ENCODE results near the gene ZFAND3. TPM values are rescaled to one million over a fixed set of nuclear protein-coding genes. Genes with fewer than 3 reads are reported as not detected.

ZFAND3 gene
- total RNA-seq, 1 experiment from 2014 or later = 75.0 TPM

DNA sequence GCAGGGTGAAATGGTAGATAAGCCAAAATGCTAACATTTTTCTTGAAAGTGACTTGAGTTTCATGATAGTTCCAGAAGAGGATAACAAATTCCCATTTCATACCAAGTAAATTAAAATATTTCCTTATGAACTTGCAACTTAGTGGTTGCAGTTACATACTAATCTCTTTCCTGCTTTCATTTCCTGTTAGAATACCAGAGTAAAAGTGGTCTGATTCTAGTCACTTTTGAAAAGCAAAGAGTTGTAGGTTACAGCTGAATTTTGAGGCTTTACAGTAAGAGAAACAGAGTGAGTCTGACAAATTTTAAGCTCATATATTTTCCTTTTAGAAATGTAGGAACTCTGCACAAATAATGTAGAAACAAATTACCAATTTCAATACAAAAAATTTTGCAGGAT, 117.4 kb downstream of the ZFAND3 start:
- no peak overlapping the region for H3K27ac Mint-ChIP-seq (ENCODE audit: unreplicated experiment)

DNA sequence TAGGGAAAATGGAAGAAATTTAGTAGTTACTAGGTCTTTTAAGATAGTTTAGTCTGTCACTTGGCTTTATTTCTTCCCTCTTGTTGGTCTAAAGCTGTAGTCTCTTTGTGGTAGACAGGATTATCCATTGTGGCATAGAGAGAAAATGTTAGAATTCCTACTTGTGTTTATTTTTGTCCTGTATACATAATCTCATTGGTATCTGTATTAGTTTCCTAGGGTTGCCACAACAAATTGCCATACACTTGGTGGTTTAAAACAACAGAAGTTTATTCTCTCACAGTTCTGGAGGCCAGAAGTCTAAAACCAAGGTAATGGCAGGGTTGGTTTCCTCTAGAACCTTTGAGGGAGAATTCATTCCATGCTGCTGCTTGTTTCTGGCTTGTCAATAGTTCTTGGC, 119.4 kb downstream of the ZFAND3 start:
- TF ChIP-seq, protein P1, sequence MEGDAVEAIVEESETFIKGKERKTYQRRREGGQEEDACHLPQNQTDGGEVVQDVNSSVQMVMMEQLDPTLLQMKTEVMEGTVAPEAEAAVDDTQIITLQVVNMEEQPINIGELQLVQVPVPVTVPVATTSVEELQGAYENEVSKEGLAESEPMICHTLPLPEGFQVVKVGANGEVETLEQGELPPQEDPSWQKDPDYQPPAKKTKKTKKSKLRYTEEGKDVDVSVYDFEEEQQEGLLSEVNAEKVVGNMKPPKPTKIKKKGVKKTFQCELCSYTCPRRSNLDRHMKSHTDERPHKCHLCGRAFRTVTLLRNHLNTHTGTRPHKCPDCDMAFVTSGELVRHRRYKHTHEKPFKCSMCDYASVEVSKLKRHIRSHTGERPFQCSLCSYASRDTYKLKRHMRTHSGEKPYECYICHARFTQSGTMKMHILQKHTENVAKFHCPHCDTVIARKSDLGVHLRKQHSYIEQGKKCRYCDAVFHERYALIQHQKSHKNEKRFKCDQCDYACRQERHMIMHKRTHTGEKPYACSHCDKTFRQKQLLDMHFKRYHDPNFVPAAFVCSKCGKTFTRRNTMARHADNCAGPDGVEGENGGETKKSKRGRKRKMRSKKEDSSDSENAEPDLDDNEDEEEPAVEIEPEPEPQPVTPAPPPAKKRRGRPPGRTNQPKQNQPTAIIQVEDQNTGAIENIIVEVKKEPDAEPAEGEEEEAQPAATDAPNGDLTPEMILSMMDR (IDR thresholded peaks at IDR 0.05; ENCODE audit: unreplicated experiment) = no peak
- Mint-ChIP-seq H3K4me1 (ENCODE audit: low read depth, unreplicated experiment) (peaks cover 9% of the 10 kb centered on the region), H3K27ac (ENCODE audit: unreplicated experiment) (no peak overlapping the region), H3K9me3 (ENCODE audit: low read depth, unreplicated experiment) (no peaks in the 10 kb centered on the region), H3K36me3 (ENCODE audit: insufficient read depth, unreplicated experiment) (no peaks in the 10 kb centered on the region), H3K27me3 (ENCODE audit: unreplicated experiment) (no peaks in the 10 kb centered on the region), H3K4me3 (ENCODE audit: low read depth, unreplicated experiment) (no peak overlapping the region)
- CTCF ChIA-PET = no interaction called here
- intact Hi-C loops (cut with micrococcal nuclease; ENCODE audit: unreplicated experiment) = no loop called here
- DNase-seq = no peak
- no TSS peak for BruUV-seq (replicated peaks)

More for the DNA sequence above, 117.4 kb downstream of the ZFAND3 start:
- TF ChIP-seq, protein P1 (IDR thresholded peaks at IDR 0.05; ENCODE audit: unreplicated experiment) = no peak
- H3K4me3 Mint-ChIP-seq (ENCODE audit: low read depth, unreplicated experiment) = no peak overlapping the region
- peaks cover 9% of the 10 kb centered on the region for H3K4me1 Mint-ChIP-seq (ENCODE audit: low read depth, unreplicated experiment)
- H3K27me3 Mint-ChIP-seq (ENCODE audit: unreplicated experiment) = no peaks in the 10 kb centered on the region
- CTCF ChIA-PET = no interaction called here
- no TSS peak for BruUV-seq (replicated peaks)
- H3K9me3 Mint-ChIP-seq (ENCODE audit: low read depth, unreplicated experiment) = no peaks in the 10 kb centered on the region
- peaks cover 7% of the 10 kb centered on the region for H3K36me3 Mint-ChIP-seq (ENCODE audit: insufficient read depth, unreplicated experiment)
- intact Hi-C loops (cut with micrococcal nuclease; ENCODE audit: unreplicated experiment) = no loop called here
- no peak for DNase-seq

DNA sequence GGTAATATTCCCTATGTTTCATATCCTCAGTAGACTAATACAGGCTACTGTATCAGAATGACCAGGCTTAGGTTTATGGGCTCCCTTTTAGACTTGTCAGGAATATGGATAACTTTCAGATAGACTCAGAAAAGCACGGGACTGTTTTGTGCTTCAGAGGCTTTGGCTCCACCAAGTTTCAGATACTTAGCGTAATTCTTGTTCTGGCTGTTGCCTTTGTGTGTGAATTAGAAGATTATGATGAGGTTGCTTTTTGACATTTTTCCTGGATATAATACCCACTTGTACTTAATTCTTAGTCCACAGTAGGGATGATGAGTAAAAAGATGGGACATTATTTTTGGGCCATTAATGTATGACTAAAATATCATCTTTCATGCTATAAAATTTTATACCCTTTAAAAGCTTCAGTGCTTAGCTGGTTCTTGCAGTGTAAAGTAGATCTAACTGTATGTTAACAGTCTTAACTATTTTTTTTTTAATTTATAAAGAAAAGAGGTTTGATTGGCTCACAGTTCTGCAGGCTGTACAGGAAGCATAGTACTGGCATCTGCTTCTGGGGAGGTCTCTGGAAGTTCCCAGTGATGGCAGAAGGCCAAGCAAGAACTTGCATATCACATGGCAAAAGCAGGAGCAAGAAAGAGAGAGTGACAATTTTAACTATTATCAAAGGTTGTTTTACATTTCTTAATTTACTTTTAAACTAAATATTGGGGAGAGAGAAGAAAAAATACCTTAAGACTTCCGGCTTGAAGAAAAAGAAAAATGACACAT, 120.7 kb downstream of the ZFAND3 start:
- DNase-seq = peak; percentile 13
- Mint-ChIP-seq H3K27ac (ENCODE audit: unreplicated experiment) (no peak overlapping the region), H3K4me1 (ENCODE audit: low read depth, unreplicated experiment) (peaks cover 9% of the 10 kb centered on the region), H3K27me3 (ENCODE audit: unreplicated experiment) (no peaks in the 10 kb centered on the region), H3K9me3 (ENCODE audit: low read depth, unreplicated experiment) (no peaks in the 10 kb centered on the region), H3K4me3 (ENCODE audit: low read depth, unreplicated experiment) (no peak overlapping the region), H3K36me3 (ENCODE audit: insufficient read depth, unreplicated experiment) (no peaks in the 10 kb centered on the region)
- no TSS peak for BruUV-seq (replicated peaks)
- CTCF ChIA-PET = interaction anchor here (0.6 kb wide), 1 partner anchor 38 kb away, joined by 5 read pairs; no protein-coding TSS in a partner anchor
- TF ChIP-seq, protein P1 (IDR thresholded peaks at IDR 0.05; ENCODE audit: unreplicated experiment) = no peak
- intact Hi-C loops (cut with micrococcal nuclease; ENCODE audit: unreplicated experiment) = no loop called here

DNA sequence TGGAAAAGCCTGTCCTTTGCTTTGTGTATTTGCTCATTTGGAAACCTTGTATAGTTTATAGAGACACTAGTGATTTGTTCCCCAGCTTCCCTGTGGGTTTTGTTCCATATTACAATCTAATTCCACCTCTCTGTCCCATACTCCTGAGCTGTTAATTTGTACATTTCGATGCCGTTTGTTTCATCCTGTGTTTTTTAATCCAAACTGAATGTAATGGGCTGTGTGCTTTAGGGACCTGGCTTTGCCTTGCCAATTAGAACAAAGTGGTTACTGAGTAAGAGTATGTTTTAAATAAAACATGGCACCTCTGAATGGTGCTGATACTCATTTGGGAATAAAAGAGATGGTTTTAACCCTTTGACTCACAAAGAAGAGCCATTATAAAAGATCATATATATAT, 122.3 kb downstream of the ZFAND3 start:
- H3K4me3 Mint-ChIP-seq (ENCODE audit: low read depth, unreplicated experiment) = no peak overlapping the region
- no peak for DNase-seq
- H3K4me1 Mint-ChIP-seq (ENCODE audit: low read depth, unreplicated experiment) = peaks cover 10% of the 10 kb centered on the region
- BruUV-seq (replicated peaks) = no TSS peak
- CTCF ChIA-PET = interaction anchor here (0.8 kb wide), 1 partner anchor 110 kb away, joined by 3 read pairs; no protein-coding TSS in a partner anchor
- H3K27ac Mint-ChIP-seq (ENCODE audit: unreplicated experiment) = no peak overlapping the region
- no peaks in the 10 kb centered on the region for H3K36me3 Mint-ChIP-seq (ENCODE audit: insufficient read depth, unreplicated experiment)
- no peaks in the 10 kb centered on the region for H3K27me3 Mint-ChIP-seq (ENCODE audit: unreplicated experiment)
- intact Hi-C loops (cut with micrococcal nuclease; ENCODE audit: unreplicated experiment) = no loop called here
- TF ChIP-seq, protein P1 (IDR thresholded peaks at IDR 0.05; ENCODE audit: unreplicated experiment) = no peak
- no peaks in the 10 kb centered on the region for H3K9me3 Mint-ChIP-seq (ENCODE audit: low read depth, unreplicated experiment)

All from Calu3 (cell line).